ENCODE data around the gene SRPRB.

The SRPRB gene

DNA sequence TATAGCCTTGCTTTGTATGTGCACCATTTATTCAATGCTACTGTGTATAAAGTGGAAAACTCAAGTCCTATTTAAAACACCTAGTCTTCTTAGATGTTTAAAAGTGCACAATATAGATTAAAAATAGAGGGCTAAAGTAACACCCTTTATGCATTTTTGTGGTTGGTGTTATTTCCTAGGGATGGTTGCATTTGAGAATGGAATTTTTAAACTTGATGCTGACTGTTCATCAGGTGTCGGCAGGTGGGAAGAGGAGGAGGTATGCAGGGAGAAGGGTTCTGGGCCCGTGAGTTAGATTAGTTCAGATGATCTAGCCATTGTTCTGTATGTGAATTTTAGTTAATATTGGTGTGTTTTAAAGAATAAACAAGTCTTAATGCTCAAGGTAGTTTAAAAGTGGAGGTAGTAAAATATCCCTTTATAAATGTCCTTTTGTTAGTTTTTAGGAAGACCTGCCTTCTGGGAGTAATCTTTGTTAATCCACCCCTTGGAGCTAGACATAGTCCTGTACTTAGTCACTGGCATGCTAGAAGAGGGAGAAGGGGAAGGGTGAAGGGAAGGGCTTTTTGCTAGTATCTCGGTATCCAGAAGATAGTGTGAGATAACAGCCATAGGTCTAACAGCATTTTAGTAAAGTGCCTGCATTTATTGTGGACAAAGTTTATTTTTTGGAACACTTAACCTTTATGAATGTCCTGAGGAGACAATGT is 8.1 kb upstream of the SRPRB start:
- intact Hi-C loops (cut with DNase I; ENCODE audit: low total_unique reads) = no loop called here
- no peaks in the 10 kb centered on the region for H3K9me3 ChIP-seq

DNA sequence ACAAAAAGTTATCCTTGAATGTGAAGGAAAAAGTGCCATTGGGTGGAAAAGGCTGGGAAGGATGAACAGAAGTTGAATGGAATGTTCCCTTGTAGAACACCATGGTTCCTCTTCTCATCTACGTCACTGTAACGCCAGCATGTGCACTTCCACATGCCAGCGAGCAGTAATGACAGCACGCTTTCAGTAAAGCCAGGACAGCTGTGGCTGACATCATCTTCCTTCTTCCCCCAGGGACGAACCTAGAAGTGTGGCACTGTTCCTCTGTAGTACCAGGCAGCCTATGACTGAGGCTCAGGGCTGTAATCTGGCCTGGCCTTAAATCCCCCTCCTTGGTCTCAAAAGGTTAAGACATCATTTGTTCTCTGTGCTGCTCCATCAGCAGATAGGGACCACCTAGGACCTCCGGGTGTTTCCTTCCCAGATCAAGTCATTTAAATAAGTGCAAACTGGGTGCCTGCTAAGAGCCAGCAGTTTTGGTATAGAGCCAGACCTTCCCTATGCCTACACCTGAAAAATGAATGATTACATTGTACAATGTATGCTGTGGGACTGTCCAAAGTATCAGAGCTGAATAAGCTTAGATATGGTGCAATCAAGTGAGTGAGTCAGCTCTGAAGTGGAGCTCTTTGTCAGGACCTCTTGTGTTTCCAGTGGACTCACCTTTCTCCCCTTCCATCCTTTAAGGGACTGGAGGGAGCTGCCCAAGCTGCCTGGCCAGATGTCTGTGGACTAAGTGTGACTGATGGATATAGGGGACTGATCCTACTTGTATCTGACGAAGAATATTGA is 5.6 kb upstream of the SRPRB start:
- Histone ChIP-seq H3K4me3 (no peak overlapping the region), H3K9me3 (no peaks in the 10 kb centered on the region), H3K27me3 (peaks cover 0 to 2% of the 10 kb centered on the region in 2 donors), H3K27ac (no peak overlapping the region), H3K36me3 (no peaks in the 10 kb centered on the region), H3K4me1 (no peaks in the 10 kb centered on the region)
- TF ChIP-seq, protein P1, sequence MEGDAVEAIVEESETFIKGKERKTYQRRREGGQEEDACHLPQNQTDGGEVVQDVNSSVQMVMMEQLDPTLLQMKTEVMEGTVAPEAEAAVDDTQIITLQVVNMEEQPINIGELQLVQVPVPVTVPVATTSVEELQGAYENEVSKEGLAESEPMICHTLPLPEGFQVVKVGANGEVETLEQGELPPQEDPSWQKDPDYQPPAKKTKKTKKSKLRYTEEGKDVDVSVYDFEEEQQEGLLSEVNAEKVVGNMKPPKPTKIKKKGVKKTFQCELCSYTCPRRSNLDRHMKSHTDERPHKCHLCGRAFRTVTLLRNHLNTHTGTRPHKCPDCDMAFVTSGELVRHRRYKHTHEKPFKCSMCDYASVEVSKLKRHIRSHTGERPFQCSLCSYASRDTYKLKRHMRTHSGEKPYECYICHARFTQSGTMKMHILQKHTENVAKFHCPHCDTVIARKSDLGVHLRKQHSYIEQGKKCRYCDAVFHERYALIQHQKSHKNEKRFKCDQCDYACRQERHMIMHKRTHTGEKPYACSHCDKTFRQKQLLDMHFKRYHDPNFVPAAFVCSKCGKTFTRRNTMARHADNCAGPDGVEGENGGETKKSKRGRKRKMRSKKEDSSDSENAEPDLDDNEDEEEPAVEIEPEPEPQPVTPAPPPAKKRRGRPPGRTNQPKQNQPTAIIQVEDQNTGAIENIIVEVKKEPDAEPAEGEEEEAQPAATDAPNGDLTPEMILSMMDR (IDR thresholded peaks at IDR 0.05) = no peak
- intact Hi-C loops (cut with DNase I; ENCODE audit: low total_unique reads) = no loop called here
- DNase-seq = peak in 1 of 2 donors; percentile 23

More for the DNA sequence above, 8.1 kb upstream of the SRPRB start:
- Histone ChIP-seq H3K27ac (no peak overlapping the region), H3K27me3 (peaks cover 0 to 2% of the 10 kb centered on the region in 2 donors), H3K4me3 (no peak overlapping the region), H3K4me1 (no peaks in the 10 kb centered on the region), H3K36me3 (no peaks in the 10 kb centered on the region)
- DNase-seq = no peak
- TF ChIP-seq, protein P1 (IDR thresholded peaks at IDR 0.05) = no peak

DNA sequence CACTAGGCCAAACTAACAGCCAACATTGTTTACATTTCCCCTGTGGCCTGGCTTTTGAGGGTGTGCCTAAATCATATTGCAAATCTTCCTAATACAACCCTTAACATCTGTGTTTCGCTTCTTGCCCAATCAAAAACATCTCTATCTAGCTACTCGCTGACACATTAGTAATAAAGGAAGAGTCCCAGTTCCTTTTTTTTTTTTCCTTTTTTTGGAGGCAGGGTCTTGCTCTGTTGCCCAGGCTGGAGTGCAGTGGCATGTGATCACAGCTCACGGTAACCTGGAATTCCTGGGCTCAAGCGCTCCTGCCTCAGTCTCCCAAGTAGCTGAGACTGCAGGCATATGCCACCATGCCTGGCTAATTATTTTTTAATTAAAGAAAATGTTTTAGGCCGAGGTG is 2.1 kb upstream of the SRPRB start:
- Histone ChIP-seq H3K4me1 (peaks cover 0 to 11% (median 5%) of the 10 kb centered on the region in 4 donors), H3K27me3 (no peaks in the 10 kb centered on the region), H3K36me3 (peaks cover 0 to 6% (median 0%) of the 10 kb centered on the region in 3 donors), H3K9me3 (no peaks in the 10 kb centered on the region), H3K27ac (no peak overlapping the region), H3K4me3 (no peak overlapping the region)
- intact Hi-C loops (cut with DNase I; ENCODE audit: low total_unique reads) = no loop called here
- TF ChIP-seq, protein P1 (IDR thresholded peaks at IDR 0.05) = no peak
- DNase-seq = no peak

DNA sequence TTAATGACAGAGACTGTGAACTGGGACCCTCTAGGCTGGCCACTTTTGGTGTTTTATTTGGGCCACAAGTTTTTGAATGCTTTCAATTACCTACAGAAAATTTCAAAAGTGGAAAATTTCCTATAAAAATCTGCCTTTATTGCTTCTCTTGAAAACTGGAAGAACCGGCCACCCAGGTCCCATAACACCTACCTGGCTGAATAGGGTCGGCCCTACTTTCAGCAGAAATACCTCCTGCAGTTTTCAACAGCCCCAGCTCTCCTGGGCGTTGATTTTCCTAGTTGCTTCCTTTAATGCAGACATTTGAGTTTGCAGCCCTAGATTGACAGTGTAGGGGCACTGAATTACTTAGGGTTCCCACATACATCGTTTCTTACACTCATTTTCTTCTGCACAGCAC is 719 bp upstream of the SRPRB start:
- Histone ChIP-seq H3K36me3 (peaks cover 0 to 12% (median 0%) of the 10 kb centered on the region in 3 donors), H3K27me3 (no peaks in the 10 kb centered on the region), H3K4me3 (peak overlapping the region; percentile 81 to 91), H3K9me3 (no peaks in the 10 kb centered on the region), H3K27ac (peak overlapping the region in 1 of 2 donors; percentile 7), H3K4me1 (peaks cover 0 to 11% (median 5%) of the 10 kb centered on the region in 4 donors)
- intact Hi-C loops (cut with DNase I; ENCODE audit: low total_unique reads) = loop anchor here (5.0 kb wide), 1 partner anchor 228 kb away; no protein-coding TSS in a partner anchor
- TF ChIP-seq, protein P1 (IDR thresholded peaks at IDR 0.05) = no peak
- no peak for DNase-seq

DNA sequence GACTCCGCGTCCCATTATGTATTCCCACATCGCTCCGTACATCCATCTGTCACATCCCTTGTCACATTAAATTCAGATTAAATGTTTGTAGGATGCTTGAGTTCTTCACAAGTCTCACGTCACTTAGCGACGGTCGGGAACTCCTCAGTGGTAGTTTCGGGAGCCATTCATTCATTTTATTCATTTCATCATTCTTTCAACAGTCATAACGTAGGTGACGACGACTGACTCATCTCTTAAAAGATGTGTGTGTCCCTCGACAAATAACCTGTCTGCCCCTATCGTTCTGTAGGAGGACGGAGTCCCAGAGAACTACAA is 272 bp upstream of the SRPRB start:
- peak overlapping the region; percentile 7 to 55 for H3K27ac ChIP-seq
- intact Hi-C loops (cut with DNase I; ENCODE audit: low total_unique reads) = loop anchor here (5.0 kb wide), 1 partner anchor 228 kb away; no protein-coding TSS in a partner anchor
- H3K27me3 ChIP-seq = no peaks in the 10 kb centered on the region
- H3K4me1 ChIP-seq = peaks cover 0 to 11% (median 5%) of the 10 kb centered on the region in 4 donors
- TF ChIP-seq, protein P1 (IDR thresholded peaks at IDR 0.05) = no peak
- DNase-seq = no peak
- no peaks in the 10 kb centered on the region for H3K9me3 ChIP-seq
- H3K36me3 ChIP-seq = peaks cover 0 to 17% (median 0%) of the 10 kb centered on the region in 3 donors
- peak overlapping the region; percentile 81 to 91 for H3K4me3 ChIP-seq
